Fibroblast of mammary gland (primary cell): ENCODE data around the gene FOXA3.
"Not testable (repeated sequence)": the region's sequence is repeated elsewhere in the genome, so short reads cannot be mapped to it uniquely, and the experiment has no call there.

Experiments used
- DNase-seq: peaks from one replicate; pipeline ENCODE4 v3.0.0-alpha.2; 2010; ENCODE audit warnings: low read depth
- H3K4me3 ChIP-seq: 2 replicates; pipeline ENCODE4 v1.5.1; 2011; ENCODE audit warnings: low read depth, mild to moderate bottlenecking, low read length, moderate library complexity; ENCODE audit not compliant: control insufficient read depth
- CTCF ChIP-seq: conservative IDR thresholded peaks from 2 replicates; pipeline ENCODE4 v1.5.1; 2011; ENCODE audit warnings: low read depth, low read length, inconsistent platforms; ENCODE audit not compliant: control insufficient read depth, insufficient read depth

Gene FOXA3

GRCh38 chr19:45889210-45889885 is 25.2 kb downstream of the FOXA3 start:
- TF ChIP-seq CTCF: no peak
- no peak for DNase-seq
- H3K4me3 ChIP-seq: no peak overlapping the region

- no peak for DNase-seq
- TF ChIP-seq CTCF: no peak
- H3K4me3 ChIP-seq: no peak overlapping the region
These were observed 26.8 kb downstream of the FOXA3 start for GRCh38 chr19:45890877-45891276.

GRCh38 chr19:45895519-45895972 is 31.4 kb downstream of the FOXA3 start:
- TF ChIP-seq CTCF: no peak

GRCh38 chr19:45895983-45896599 is 32.0 kb downstream of the FOXA3 start:
- H3K4me3 ChIP-seq, DNase-seq: not testable (repeated sequence)

More at GRCh38 chr19:45895519-45895972, 31.4 kb downstream of the FOXA3 start:
- H3K4me3 ChIP-seq: no peak overlapping the region
- DNase-seq: no peak

- no peak for DNase-seq
- no peak overlapping the region for H3K4me3 ChIP-seq
- no peak for TF ChIP-seq CTCF
These were observed 33.2 kb downstream of the FOXA3 start for GRCh38 chr19:45897261-45897812.

GRCh38 chr19:45899253-45899652 is 35.1 kb downstream of the FOXA3 start:
- no peak for DNase-seq
- no peak overlapping the region for H3K4me3 ChIP-seq
- TF ChIP-seq CTCF: no peak

- H3K4me3 ChIP-seq: no peak overlapping the region
- no peak for DNase-seq
- no peak for TF ChIP-seq CTCF
These were observed 35.9 kb downstream of the FOXA3 start for GRCh38 chr19:45899919-45900589.
